GM21717 (cell line): ENCODE measurements around the gene GSE1.

Experiments used
- ATAC-seq: cut with Tn5 transposase; IDR thresholded peaks from one replicate; pipeline ENCODE4 v1.9.1; 2021; ENCODE audit warnings: mild to moderate bottlenecking, moderate library complexity; ENCODE audit not compliant: unreplicated experiment

The GSE1 gene

GRCh38 chr16:85674828-85675227 is 61.7 kb downstream of the GSE1 start:
- ATAC-seq, result no peak

GRCh38 chr16:85675251-85675874 is 62.2 kb downstream of the GSE1 start:
- ATAC-seq, result no peak

GRCh38 chr16:85676466-85676865 is 63.3 kb downstream of the GSE1 start:
- no peak for ATAC-seq

- no peak for ATAC-seq
Observed at GRCh38 chr16:85677383-85677967, 64.4 kb downstream of the GSE1 start.

GRCh38 chr16:85678016-85678415 is 64.9 kb downstream of the GSE1 start:
- no peak for ATAC-seq

GRCh38 chr16:85678821-85679220 is 65.7 kb downstream of the GSE1 start:
- no peak for ATAC-seq

GRCh38 chr16:85679870-85680269 is 66.7 kb downstream of the GSE1 start:
- ATAC-seq, result no peak

- no peak for ATAC-seq
Observed at GRCh38 chr16:85680352-85680944, 67.3 kb downstream of the GSE1 start.

- no peak for ATAC-seq
Observed at GRCh38 chr16:85681255-85681654, 68.1 kb downstream of the GSE1 start.

- ATAC-seq, result no peak
Observed at GRCh38 chr16:85682516-85682915, 69.4 kb downstream of the GSE1 start.

GRCh38 chr16:85683363-85683762 is 70.2 kb downstream of the GSE1 start:
- ATAC-seq, result no peak

- ATAC-seq, result no peak
Observed at GRCh38 chr16:85685251-85685650, 72.1 kb downstream of the GSE1 start.

- ATAC-seq, result no peak
Observed at GRCh38 chr16:85686912-85687591, 73.9 kb downstream of the GSE1 start.

- ATAC-seq, result no peak
Observed at GRCh38 chr16:85687651-85688471, 74.7 kb downstream of the GSE1 start.

- peak; percentile 85 for ATAC-seq
Observed at GRCh38 chr16:85688586-85689284, 75.6 kb downstream of the GSE1 start, which contains the start of gene GINS2. GINS2 (minus strand) TSS chr16:85688954; CDS start chr16:85688898, 56 bp downstream.

- no peak for ATAC-seq
Observed at GRCh38 chr16:85689285-85689949, 76.3 kb downstream of the GSE1 start.

GRCh38 chr16:85689950-85690320 is 76.8 kb downstream of the GSE1 start:
- no peak for ATAC-seq

GRCh38 chr16:85690469-85691064 is 77.4 kb downstream of the GSE1 start:
- ATAC-seq, result no peak
